Forelimb muscle (tissue), 1 donor: ENCODE data around the gene MINDY4. TPM values are rescaled to one million over a fixed set of nuclear protein-coding genes. Genes with fewer than 3 reads are reported as not detected.

Experiments
- DNase-seq: peaks from one replicate; pipeline ENCODE4 v3.0.0-alpha.2; 2013; ENCODE audit warnings: low read depth
- polyA plus RNA-seq: library from polyadenylated mRNA; unstranded; fragments of 120-200 nt; gene quantifications from one replicate; pipeline ENCODE4 v1.2.1, GENCODE V29; 2013; ENCODE audit not compliant: insufficient read length

Gene MINDY4
- polyA plus RNA-seq, 1 donor, result 5.2 TPM

DNA sequence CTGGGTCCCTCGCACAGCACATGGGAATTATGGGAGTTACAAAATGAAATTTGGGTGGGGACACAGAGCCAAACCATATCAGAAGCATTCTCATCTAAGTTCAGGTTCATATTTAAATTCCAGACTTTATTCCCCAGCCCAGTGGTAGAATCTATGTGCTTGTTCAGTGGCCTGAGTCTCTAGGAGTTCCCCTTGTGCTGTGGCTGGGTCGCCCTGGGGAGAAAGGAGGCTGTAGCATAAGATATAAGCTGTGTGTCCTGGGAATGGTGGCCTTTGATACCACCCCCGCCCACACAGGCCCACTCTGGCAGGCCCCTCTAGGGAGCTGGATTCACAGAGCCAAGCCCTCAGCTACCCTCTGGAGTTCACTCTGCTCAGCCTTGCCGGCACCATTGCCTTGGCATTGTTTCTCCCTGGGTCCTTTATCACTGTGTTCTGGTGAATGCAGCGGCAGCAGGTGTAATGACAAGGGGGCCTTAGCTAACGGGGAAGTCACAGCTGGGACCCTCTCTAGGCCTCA is 64.2 kb downstream of the MINDY4 start:
- DNase-seq, result no peak

DNA sequence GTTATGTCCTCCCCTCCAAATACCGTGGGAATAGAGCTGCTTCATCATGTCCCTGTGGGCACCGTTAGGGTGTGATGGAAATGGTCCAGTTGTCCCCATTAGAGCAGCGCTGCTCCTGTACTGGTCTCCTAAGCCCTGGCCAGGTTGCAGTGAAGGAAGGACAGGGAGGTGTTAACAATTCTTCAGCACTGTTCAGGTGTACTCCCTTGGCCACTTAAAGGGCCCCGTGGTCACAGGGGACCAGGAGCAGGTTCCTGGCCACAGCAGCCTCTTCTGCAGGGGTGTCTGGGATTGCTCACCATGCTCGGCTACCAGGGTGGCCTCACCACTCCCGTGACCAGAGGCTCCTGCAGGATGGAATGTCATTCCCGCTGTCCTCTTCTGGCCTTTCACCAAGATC is 65.8 kb downstream of the MINDY4 start:
- no peak for DNase-seq

DNA sequence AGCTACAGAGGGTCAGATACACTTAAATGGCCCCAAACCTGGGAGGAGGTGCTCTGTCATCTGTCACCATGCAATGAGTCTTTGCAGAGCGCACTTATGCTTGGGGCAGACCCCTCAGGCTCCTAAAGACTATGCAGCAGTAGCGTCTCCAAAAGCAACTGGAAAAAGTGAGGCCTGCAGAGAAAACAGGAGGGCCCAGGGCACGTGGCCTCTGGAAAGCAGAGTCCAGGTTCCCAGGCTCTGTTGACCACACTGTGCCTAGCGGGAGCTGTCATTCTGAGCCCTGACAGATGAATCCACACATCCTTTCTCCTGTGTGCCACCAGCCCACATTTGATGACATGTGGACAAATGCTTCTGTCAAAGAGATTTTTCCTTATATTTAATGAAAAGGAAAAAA is 66.4 kb downstream of the MINDY4 start:
- no peak for DNase-seq

DNA sequence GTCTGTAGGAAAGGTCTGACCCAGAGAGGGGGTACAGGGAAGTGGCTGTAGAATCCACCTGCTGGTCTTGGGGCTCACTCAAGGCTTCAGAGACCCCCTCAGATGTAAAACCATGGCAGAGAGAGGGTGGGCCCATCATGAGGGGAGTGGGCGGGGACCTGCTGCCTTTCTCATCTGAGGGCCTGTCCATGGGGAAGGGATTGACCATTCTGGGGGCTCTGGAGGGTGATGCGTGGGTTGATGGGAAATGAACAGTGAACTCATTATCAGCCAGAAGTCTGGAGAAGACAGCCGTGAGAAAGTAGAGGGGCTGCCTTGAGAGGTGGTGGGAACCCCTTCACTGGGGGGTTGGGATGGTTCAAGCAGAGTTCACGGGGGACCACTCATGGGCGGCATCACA is 66.8 kb downstream of the MINDY4 start:
- no peak for DNase-seq

DNA sequence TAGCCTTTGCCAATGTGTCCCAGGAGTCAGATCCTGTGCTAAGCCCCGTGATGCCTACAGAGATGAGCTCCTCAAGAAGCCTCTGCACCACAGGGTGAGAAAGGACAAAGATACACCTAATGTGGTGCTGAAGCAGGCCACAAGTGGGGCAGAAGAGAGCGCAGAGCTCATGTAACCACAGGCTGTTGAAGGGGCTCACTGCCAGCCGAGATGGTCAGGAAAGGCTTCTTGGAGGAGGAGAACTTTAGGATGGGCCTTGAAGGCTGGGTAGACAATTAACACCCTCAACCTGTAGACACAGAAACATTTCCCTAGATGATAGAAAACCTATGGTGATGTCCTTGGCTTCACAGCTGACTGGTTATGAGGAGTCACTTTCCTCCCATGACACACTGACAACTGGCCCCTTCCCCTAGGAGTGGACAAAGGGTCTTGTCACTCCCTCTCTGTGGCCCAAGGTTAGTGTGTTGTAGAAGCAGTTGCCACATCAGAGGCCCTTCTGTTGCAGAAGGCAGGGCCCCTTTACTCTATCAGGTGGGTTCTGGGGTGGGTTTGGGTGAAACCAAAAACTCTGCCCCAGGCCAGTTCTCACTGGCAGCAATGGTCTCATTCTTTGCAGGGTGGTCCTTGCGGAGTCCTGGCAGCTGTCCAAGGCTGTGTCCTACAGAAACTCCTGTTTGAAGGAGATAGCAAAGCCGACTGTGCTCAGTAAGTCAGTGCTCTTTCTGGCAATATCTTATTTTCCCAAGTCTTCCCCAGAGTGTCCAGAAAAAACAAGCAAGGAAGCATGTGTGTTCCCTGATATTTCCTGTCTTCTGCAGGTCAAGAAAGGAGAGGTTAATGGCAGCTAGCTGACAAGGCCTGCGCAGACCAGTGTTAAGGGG is 69.2 kb downstream of the MINDY4 start:
- DNase-seq, result no peak

DNA sequence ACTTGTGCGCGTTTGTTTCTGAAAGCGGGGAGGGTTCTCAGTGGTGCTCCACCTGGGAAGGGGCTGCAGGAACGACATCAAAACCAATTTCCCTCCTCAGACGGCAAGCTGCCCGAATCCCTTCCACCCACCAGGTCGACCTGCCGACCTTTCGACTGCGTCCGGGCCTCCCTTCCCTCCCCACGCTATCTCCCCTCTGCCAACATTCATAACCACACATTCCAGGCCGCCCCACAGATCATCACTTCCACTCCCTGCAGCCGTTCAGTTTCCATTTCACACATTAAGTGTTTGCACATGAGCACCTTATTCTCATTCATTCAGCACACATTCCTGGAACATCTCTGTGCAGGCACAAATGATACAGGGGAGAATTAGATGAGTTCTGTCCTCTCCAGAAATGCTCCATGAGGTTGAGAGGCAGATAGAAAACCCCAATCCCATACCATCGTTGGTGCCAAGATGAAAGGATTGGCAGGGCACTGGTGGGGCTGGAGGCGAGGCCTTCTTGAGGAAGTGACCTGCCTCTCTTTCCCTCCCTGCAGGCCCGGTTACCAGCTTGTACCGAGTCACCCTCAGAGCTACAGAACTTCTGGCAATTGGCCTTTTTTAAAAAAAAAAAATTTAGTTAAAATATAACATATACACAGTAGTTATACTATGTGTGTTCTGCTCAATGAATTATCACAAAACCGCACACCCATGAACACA is 70.0 kb downstream of the MINDY4 start:
- DNase-seq, result no peak

DNA sequence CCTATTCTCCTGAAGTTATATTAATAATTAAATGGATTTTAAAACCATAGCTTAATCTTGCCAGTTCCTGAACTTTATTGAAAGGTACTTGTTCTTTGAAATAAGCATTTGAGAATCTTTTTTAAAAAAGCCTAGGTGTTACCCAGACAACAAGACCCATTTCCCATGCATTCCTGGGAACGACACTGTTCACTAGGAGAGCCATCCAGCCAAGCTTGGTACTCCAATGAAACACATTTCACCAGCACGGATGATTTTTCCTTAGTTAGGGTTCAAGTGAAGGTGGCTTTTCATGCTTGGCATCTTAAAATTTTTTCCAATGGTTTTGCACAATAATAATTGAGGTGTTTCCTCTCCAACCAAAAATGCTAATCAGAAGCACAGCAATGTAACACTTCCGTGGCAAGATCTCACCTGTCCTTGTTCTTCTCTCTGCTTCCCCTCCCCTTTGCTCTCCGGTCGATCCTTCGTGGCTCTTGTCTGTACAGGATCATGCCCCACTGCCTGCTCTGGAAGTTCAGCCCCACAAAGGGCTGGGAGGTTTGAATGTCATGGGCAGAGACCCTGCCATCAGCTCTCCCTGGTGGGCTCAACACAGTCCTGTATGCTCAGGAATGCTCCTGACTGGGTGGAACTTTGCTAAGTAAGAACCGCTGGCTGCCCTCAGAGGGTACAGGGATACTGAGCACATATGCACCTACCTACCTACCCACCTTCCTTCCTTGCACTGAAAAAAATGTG is 70.8 kb downstream of the MINDY4 start:
- DNase-seq, result no peak

DNA sequence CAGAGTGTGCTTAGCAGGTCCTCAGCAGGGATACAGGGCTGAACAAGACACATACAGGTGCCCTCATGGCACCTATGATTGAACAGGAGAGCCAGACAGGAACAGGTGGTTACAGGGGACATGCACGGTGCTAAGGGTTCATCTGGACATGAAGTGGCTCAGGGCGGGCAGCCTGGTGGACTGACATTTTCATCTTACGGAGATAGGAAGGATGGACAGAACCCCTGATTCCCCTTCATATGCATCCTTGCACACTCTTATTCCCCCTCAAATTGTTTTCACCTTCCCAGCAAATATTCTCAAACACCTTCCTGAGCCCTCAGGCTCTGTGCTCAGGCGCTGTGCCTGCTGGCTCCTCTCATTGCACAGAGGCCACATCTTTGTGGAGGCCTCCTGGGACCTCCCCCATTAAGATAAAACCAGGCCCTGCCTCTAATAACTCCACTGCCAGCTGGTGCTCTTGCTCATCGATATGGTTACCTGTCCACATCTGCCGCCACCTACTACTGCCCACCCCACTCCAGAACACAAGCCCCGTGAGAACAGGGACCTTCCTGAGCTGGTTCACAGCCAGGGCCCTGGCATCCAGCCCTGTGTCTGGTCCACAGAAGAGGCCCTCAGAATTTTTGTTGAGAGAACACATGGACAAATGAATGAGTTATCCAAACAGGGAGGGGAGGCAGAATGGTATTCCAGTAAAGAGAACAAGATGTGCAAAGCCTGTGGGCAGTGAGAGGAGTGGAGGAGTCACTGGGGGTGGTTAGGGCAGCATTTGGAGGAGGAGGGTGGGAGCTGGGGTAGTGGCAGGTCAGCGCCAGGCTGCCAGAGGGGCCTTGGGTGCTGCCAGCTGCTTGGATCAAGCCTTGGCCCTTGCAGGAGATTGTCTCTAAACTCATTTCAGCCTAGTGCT is 71.6 kb downstream of the MINDY4 start:
- no peak for DNase-seq

DNA sequence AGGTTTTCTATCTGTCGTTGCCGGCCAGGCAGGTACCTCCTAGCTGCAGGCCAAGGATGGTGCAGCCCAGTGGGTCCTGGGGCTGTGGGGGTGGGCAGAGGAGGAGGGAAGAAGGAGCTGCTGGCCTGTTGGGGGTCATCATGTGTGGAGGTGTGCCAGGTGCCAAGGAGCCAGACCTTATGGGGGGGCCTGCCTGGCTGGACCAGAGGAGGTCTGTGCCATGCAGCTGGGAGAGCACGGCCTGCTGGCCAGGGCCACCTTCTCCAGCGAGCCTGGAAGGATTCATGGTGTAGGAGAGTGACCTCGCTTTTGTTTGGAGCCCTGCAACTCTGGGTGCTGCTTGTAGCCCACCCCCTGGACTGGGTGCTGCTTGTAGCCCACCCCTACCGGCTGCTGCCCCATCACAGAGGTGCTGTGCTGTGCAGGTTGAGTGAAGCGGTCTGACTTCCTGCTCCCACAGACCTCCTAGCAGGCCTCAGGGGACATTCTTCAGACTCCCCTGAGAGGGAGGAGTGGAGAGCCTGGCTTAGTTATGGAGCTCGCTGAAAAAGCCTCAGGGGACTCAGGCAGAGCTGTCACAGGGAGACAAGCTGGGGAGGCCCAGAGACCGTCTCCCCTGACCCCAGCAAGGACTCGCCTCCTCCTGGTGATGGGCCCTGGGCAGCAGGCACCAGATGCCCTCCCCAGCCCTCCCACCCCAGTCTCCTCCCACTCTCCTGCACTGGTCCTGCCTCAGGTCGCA is 72.7 kb downstream of the MINDY4 start:
- no peak for DNase-seq

DNA sequence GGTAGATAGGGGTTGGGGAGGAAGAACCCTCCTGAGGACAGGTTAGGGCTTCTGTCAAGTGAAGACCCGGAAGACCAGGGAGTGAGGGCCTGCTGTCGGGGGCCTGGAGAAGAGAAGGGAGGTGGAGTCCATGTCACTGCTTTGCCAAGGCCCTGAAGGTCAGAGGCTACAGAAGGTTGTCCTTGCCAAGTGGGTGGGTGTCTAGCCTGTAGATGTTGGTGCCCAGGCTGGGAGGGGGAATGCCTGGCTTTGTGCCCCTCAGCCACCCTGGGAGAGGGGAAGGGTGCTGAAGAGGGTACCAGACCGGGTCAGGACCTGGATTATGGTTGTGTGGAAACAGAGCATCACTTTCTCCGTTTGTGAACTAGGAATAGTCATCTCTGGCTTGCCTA is 73.3 kb downstream of the MINDY4 start:
- no peak for DNase-seq

DNA sequence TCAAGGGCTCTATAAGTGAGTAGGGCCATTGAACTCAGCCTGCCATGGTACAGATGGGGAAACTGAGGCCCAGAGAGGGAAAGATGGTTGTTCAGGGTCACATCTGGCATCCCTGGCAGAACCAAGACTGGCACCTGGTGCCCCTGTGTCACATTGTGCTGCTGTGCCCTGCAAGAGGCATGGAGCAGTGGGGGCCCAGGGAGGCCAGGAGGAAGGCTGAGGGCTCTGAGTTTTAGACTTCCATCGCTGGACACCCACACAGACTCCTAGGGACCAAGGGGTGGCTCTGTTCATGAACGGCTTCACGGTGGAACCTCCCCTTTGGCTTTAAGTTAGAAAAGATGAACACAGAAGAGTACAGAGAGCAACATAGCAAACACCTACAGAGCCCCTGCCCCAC is 73.7 kb downstream of the MINDY4 start:
- no peak for DNase-seq

DNA sequence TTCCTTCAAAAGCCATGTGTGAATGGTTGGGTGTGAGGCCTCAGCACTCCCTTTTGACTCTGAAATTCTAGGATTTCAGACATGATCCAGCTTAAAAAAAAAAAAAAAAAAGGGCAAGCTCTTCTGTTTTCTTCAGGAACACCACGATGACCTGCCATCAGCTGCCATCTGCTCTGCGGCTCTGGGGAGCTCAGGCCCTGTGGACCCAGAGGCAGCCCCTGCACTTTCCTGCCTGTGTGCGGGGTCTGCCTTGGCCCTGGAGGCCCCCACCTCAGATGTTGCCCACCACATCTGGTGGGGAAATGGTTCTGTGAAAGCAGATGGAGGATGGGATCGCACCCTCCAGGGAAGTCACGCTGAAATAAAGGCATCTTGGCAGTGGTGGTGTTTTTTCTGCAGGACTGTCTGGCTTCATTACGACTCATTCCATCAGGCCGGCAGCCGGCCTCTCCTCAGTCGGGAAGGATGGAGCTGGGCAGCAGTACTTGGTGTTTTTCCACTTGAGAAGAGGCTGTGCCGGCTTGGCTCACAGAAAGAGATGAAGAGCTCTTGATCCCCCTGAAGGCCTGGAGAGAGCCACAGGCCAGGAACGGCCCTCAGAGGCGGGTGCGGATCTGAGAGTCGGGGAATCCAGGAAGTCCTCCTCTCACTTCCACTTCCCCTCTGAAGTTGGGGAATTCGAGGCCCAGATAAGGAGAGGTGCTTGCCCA is 74.4 kb downstream of the MINDY4 start:
- DNase-seq, result no peak

DNA sequence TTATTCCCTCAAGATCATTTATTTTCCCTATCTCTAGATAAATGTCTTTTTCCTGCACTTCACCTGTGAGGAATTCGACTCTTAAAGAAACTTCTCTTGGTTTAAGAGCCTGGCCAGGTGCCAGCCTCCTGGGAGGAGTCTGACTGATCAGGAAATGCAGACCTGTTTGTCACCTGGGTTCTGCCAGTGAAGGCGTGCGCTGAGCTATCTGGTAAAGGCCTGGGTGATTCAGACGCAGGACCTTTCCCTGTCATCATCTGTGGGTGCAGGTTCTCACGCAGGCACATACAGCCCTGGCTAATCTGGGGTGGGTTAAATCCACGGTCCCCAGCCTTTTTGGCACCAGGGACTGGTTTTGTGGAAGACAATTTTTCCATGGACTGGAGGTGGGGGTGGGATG is 75.2 kb downstream of the MINDY4 start:
- no peak for DNase-seq

DNA sequence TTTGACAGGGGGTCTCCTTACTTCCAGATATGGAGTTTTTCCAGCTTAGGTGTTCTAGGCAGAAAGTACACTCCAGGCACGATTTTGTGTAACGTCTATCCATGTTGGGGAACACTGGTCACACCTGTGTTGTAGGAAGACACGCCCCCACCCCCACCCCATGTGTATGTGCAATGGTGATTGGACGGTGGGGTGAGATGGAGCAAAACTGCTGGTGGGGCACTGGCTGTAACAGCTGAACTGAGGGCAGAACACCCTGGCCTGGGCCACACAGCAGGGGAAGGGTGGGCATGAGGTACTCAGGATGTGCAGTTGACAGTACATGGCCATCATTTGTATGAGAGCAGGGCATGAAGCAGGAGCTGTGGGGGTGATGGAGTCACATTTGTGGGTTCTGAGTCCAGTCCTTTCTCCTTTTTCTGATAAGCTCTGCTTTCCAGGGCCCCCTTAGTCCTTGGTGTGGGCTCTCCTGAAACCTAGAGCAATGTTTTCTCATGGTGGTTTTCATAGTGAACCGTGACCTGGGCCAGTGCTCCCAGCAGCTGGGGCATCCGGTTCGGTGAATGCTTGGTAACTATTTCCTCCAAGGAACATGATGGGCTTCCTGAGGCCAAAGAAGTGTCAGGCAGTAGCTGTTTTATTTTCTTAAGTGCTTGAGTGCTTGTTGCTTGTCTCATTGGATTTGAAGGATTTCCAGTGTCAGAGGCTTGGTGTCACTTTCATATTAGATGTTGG is 77.1 kb downstream of the MINDY4 start:
- no peak for DNase-seq

DNA sequence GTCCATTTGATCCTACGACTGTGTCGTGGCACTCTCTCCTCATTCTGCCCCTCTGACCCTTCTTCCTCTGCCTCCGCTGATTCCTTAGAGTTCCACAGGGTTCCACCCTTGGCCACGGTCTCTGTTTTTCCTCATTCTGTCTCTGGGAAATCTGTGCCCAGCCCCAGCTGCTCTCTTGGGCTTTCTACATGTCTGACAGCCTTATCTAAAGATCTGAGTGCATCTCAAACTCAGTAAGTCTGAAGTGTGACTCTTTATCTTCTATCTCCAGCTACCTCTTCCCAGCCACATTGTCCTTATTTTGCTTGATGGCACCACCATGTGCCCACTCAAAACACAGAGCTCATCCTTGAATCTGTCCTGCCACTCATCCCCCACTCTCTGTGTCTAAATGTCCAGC is 78.3 kb downstream of the MINDY4 start:
- no peak for DNase-seq

DNA sequence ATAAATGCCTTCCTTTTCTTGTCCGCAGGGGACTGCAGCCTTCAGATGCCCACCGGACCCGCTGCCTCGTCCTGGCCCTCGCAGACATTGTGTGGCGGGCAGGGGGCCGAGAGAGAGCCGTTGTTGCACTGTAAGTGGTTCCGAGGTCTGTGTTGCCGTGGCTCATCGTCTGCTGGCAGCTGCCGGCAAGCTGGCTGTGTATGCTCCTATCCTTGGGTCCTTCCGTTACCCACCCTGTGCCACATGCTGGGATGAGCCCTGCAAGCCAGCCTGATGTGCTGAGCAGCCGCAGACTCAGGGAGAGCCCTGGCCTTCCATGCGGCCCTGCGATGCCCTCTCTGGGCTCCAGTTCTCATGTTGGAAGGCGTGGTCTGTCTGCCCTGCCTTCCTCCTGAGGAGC is 79.2 kb downstream of the MINDY4 start:
- DNase-seq, result no peak

DNA sequence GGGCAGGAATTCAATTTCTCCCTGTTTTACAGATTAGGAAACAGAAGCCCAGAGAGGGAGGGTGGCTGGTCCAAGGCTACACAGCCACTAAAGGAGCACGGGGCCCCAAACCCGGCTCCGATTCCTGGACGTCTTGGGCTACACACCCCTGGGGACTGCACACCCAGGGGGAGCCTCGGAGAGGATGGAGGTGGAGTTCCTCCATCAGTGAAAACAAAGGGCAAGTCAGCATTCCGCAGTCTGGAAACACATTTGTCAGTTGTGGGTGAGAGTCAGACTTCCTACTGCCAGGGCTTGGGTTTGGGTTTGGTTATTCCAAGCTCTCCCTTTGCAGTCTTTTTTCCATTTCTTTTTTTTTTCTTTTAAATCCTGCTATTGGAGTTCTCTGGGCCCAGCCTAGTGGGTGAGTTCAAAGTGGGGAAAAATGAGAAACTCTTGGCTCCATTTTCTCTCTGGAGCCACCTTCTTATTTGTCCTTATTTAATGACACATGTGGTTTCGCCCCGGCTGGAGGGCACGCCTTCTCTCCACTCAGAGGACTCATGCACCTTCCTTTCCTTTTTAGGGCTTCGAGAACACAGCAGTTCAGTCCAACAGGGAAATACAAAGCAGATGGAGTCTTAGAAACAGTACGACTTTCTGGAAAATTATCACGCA is 80.6 kb downstream of the MINDY4 start:
- DNase-seq, result peak; percentile 48

DNA sequence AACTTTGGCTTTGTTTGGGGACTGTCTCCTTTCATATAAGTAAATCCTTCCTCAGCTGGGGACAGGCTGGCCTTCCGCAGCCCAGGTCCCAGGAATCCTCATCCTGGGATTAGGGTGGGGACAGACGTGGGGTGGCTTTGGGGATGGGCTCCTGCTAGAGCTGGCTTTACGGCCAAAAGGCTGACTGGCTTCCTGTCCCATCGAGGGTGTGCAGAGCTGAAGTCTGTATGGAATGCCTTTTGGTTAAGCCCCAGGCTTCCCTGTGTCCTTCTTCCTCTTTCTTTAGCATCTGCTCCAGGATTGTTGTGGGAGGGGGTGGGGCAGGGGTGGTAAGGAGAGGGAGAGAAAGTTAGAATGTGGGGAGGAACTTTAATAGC is 81.1 kb downstream of the MINDY4 start:
- no peak for DNase-seq
